ENCODE data around the gene PLCB1.
"Not testable (repeated sequence)": the region's sequence is repeated elsewhere in the genome, so short reads cannot be mapped to it uniquely, and the experiment has no call there.

Gene PLCB1

DNA sequence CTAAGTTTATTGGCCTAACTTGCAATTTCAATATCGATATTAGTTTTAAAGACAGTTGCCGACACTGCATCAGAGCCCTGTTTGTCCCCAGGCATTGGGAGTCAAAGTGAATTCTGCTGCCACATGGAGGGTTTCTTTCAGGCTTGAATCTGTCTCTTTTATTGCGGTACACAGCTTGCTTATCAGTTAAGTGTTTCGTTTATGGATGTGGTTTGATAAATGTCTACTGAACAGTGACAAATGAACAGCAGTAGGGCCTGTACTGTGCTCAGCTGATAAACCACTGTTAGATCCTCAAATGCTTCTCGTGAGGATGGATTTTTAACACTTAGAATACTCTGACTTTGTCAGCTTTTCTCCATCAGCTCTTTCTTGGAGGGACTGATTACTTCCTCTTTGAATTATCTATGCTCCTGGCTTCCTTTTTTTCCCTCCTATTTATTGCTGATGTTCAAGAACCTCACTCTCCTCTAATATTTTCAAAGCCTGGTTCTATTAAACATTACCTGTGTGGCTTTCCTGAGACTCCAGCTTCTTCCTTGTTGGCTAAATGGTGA, 240.8 kb downstream of the PLCB1 start:
- no peak for DNase-seq (ENCODE audit: low read depth)
- TF ChIP-seq, protein P1, sequence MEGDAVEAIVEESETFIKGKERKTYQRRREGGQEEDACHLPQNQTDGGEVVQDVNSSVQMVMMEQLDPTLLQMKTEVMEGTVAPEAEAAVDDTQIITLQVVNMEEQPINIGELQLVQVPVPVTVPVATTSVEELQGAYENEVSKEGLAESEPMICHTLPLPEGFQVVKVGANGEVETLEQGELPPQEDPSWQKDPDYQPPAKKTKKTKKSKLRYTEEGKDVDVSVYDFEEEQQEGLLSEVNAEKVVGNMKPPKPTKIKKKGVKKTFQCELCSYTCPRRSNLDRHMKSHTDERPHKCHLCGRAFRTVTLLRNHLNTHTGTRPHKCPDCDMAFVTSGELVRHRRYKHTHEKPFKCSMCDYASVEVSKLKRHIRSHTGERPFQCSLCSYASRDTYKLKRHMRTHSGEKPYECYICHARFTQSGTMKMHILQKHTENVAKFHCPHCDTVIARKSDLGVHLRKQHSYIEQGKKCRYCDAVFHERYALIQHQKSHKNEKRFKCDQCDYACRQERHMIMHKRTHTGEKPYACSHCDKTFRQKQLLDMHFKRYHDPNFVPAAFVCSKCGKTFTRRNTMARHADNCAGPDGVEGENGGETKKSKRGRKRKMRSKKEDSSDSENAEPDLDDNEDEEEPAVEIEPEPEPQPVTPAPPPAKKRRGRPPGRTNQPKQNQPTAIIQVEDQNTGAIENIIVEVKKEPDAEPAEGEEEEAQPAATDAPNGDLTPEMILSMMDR (IDR thresholded peaks at IDR 0.05; ENCODE audit: control insufficient read depth, insufficient read depth, low read depth, low read length, missing control alignments): no peak
- no peak overlapping the region for H3K4me3 ChIP-seq (ENCODE audit: control insufficient read depth, low read depth, low read length)

DNA sequence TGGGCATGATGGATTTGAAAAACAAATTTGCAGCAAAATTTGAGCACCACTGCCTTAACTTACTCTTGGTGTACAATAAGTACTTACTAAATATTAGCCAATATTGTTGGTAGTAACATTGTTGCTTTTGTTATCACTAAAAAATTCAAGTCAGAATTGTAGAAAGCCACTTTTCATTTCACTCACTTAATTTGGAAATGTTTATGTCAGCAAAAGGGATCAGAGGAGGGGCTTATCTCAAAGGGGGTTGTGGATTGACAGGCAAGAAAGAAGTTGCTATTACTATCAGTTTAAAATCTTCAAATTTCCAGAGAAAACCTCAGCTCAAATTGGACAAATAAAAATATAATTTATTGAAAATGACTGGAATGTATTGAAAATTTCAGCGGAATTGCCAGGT, 241.5 kb downstream of the PLCB1 start:
- TF ChIP-seq, protein P1 (IDR thresholded peaks at IDR 0.05; ENCODE audit: control insufficient read depth, insufficient read depth, low read depth, low read length, missing control alignments): no peak
- no peak overlapping the region for H3K4me3 ChIP-seq (ENCODE audit: control insufficient read depth, low read depth, low read length)
- DNase-seq (ENCODE audit: low read depth): no peak

DNA sequence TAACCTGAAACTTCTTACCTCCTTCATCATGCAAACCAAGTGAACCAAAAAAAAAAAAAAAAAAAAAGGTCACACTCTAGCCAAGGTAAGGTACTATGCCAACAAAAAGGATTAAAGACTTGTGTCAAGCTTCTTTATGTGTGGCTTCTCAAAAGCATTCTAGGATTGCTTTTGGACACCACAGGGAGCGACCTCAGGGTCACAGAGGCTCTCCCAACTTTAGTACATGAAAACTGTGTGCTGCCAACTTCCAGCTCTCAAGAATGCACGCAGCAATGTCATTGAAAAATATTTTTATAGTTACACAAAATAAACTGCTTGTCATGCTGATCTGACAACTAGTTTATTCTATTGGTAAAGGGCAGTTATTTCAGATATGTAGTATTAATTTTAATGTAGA, 243.8 kb downstream of the PLCB1 start:
- TF ChIP-seq, protein P1 (IDR thresholded peaks at IDR 0.05; ENCODE audit: control insufficient read depth, insufficient read depth, low read depth, low read length, missing control alignments): no peak
- no peak overlapping the region for H3K4me3 ChIP-seq (ENCODE audit: control insufficient read depth, low read depth, low read length)
- no peak for DNase-seq (ENCODE audit: low read depth)

DNA sequence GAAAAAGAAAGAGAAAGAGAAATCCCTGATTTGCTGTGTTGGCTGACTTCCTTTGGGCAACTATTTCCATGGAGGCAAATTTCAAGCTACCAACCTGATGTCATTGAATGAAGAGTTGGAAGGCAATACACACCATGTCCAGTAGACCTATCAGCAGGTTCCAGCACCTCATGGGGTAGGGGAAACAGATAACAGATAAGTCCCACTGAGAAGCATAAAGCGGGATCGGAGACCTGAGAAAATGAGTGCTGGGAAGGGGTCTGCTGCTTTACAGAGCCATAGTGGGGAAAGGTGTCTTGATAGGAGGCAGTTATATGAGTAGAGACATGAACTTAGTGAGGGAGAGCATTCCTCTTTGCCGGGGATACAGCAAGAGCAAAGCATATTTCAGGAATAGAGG, 244.9 kb downstream of the PLCB1 start:
- TF ChIP-seq, protein P1 (IDR thresholded peaks at IDR 0.05; ENCODE audit: control insufficient read depth, insufficient read depth, low read depth, low read length, missing control alignments): no peak
- H3K4me3 ChIP-seq (ENCODE audit: control insufficient read depth, low read depth, low read length): no peak overlapping the region
- no peak for DNase-seq (ENCODE audit: low read depth)

DNA sequence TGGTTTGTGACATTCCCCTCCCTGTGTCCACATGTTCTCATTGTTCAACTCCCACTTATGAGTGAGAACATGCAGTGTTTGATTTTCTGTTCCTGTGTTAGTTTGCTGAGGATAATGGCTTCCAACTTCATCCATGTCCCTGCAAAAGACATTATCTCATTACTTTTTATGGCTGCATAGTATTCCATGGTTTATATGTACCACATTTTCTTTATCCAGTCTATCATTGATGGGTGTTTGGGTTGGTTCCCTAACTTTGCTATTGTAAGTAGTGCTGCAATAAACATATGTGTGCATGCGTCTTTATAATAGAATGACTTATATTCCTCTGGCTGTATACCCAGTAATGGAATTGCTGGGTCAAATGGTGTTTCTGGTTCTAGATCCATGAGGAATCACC, 247.1 kb downstream of the PLCB1 start:
- DNase-seq (ENCODE audit: low read depth); H3K4me3 ChIP-seq (ENCODE audit: control insufficient read depth, low read depth, low read length): not testable (repeated sequence)

DNA sequence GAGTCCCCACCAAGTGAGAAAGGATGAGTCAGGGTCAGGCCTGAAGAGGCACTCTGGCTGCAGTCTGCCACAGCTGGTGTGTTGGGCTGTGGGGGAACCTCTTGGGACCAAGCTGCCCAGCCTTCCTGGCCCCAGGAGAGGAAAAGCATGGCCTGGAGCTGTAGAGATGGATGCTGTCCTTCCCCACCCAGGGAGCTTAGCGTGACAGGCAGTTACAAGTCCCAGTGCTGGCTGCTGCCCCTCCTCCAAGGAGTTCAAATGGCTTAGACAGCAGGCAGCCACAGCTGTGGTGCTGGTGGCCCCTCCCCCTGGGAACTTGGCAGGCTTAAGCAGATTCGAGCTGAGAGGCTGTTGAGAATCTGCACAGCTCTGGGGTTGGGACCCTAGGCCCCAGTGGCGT, 253.2 kb downstream of the PLCB1 start:
- DNase-seq (ENCODE audit: low read depth): no peak
- TF ChIP-seq, protein P1 (IDR thresholded peaks at IDR 0.05; ENCODE audit: control insufficient read depth, insufficient read depth, low read depth, low read length, missing control alignments): no peak

DNA sequence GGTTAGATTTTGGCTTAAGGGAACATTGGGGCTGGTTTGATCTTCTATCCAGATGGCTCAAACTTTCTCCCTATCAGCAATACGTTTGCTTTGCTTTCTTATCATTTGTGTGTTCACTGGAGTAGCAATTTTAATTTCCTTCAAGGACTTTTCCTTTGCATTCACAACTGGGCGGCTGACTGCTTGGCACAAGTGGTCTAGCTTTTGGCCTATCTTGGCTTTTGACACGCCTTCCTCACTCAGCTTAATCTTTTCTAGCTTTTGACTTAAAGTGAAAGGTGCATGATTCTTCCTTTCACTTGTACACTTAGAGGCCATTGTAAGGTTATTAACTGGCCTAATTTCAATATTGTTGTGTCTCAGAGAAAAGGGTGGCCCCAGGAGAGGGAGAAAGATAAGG, 254.9 kb downstream of the PLCB1 start:
- no peak for DNase-seq (ENCODE audit: low read depth)
- H3K4me3 ChIP-seq (ENCODE audit: control insufficient read depth, low read depth, low read length): no peak overlapping the region
- TF ChIP-seq, protein P1 (IDR thresholded peaks at IDR 0.05; ENCODE audit: control insufficient read depth, insufficient read depth, low read depth, low read length, missing control alignments): no peak

More for the DNA sequence above, 253.2 kb downstream of the PLCB1 start:
- no peak overlapping the region for H3K4me3 ChIP-seq (ENCODE audit: control insufficient read depth, low read depth, low read length)

Measured in AG09309 (cell line).